Upper lobe of right lung (tissue), 1 donor: ENCODE data around the gene CHST11. TPM values are rescaled to one million over a fixed set of nuclear protein-coding genes. Genes with fewer than 3 reads are reported as not detected.

ENCODE experiments used
- ATAC-seq: fragments of 200-7000 bp; cut with Tn5 transposase; one replicate; pipeline ENCODE4 v1.9.1; 2020; ENCODE audit warnings: mild to moderate bottlenecking, moderate library complexity
- DNase-seq: peaks from one replicate; pipeline ENCODE4 v3.0.0-alpha.2; 2020
- H3K27ac ChIP-seq: fragments of 200-600 bp; one replicate; pipeline ENCODE4 v1.8.0; 2022
- H3K27me3 ChIP-seq: fragments of 200-600 bp; one replicate; pipeline ENCODE4 v1.8.0; 2022; ENCODE audit warnings: mild to moderate bottlenecking
- H3K36me3 ChIP-seq: fragments of 200-600 bp; one replicate; pipeline ENCODE4 v1.8.0; 2022
- H3K4me1 ChIP-seq: fragments of 200-600 bp; one replicate; pipeline ENCODE4 v1.8.0; 2022
- H3K4me3 ChIP-seq: fragments of 200-600 bp; one replicate; pipeline ENCODE4 v1.8.0; 2022; ENCODE audit warnings: mild to moderate bottlenecking
- H3K9me3 ChIP-seq: fragments of 200-600 bp; one replicate; pipeline ENCODE4 v1.8.0; 2022
- CTCF ChIP-seq: fragments of 200-600 bp; IDR thresholded peaks from one replicate; pipeline ENCODE4 v1.8.0; 2022; ENCODE audit warnings: antibody characterized with exemption
- intact Hi-C: fragments of 100-400 bp; cut with DNase I; formaldehyde crosslinking; loops from one replicate; pipeline ENCODE4 v1.11.0; 2022
- microRNA-seq: library from miRNA; unstranded; fragments of <30 nt; microRNA quantifications from one replicate; pipeline ENCODE4 v1.2.0, GENCODE V29; 2020; ENCODE audit warnings: borderline microRNAs expressed
- total RNA-seq: library from RNA; stranded (reverse); fragmentation: NEBNext Ultra II Directional; extraction: Animal tissue kit (Norgen Biotek cat#: 25700); gene quantifications from one replicate; pipeline ENCODE4 v1.2.1, GENCODE V29; 2021
- donor health status: DM: no; HTN: yes; CAD: no; lungs with severe emphysema.

Gene CHST11
- total RNA-seq, 1 donor from 2014 or later = 56.6 TPM

GRCh38 chr12:104809251-104809650 is 352.5 kb downstream of the CHST11 start:
- intact Hi-C loops = no loop called here
- Histone ChIP-seq H3K27me3 (no peaks in the 10 kb centered on the region), H3K27ac (no peak overlapping the region), H3K36me3 (no peaks in the 10 kb centered on the region), H3K9me3 (no peaks in the 10 kb centered on the region), H3K4me3 (no peak overlapping the region), H3K4me1 (no peaks in the 10 kb centered on the region)
- TF ChIP-seq CTCF = no peak
- ATAC-seq = no peak
- no peak for DNase-seq

- ATAC-seq = no peak
- TF ChIP-seq CTCF = no peak
- no peak overlapping the region for H3K27ac ChIP-seq
- H3K9me3 ChIP-seq = no peaks in the 10 kb centered on the region
- no peak for DNase-seq
- no peak overlapping the region for H3K4me3 ChIP-seq
- intact Hi-C loops = no loop called here
- no peaks in the 10 kb centered on the region for H3K36me3 ChIP-seq
- no peaks in the 10 kb centered on the region for H3K4me1 ChIP-seq
- no peaks in the 10 kb centered on the region for H3K27me3 ChIP-seq
Measured at GRCh38 chr12:104809706-104810385, 353.1 kb downstream of the CHST11 start.

Small RNAs within 50 kb of the gene (microRNA-seq; reads per million reads assigned to microRNA genes)
- not detected for gene MIR3922

Other genes with a start within 250 kb of the CHST11 start
- 161 TPM for gene TXNRD1, start 241.2 kb upstream of the CHST11 start, total RNA-seq
- 4.4 TPM for gene EID3, start 153.2 kb upstream of the CHST11 start, total RNA-seq